Measurements from ENCODE around the gene PPP2R2C. TPM values are rescaled to one million over a fixed set of nuclear protein-coding genes. Genes with fewer than 3 reads are reported as not detected.
A peak's percentile ranks its signal among the peaks of the same experiment; 100 is the strongest.

The PPP2R2C gene
- 26.7 TPM for total RNA-seq (2021; ENCODE audit: unreplicated experiment)
- 33.7 TPM for polyA plus RNA-seq (2012; ENCODE audit: insufficient read length)
- Bru-seq, nascent RNA = percentile 50 among the genes with signal in this experiment
- percentile 55 among the genes with signal in this experiment for BruChase-seq, experiment 1, labeled RNA remaining after a 2-hour chase
- percentile 57 among the genes with signal in this experiment for BruChase-seq, experiment 2, labeled RNA remaining after a 6-hour chase
- long read RNA-seq, transcript PPP2R2C-203 (9 exons, 1,807 nt) = major isoform, 5 of 14 reads
- long read RNA-seq, partial matches to known transcripts = 5 of 14 reads
- long read RNA-seq, other reads (novel, unspliced or antisense) = 2 of 14 reads

GRCh38 chr4:6472387-6473263 is at the start of gene PPP2R2C:
TSS of gene PPP2R2C (minus strand) at chr4:6472614. CDS start at chr4:6472229, 385 bp downstream.
- no peak for DNase-seq (ENCODE audit: low read depth, low spot score)
- H3K4me3 ChIP-seq (ENCODE audit: low read depth in 2 of 2, low read length in 2 of 2) = peak within 1 kb of the TSS; percentile 51 to 61
- no TSS peak for BruUV-seq (replicated peaks)
- no peaks in the 10 kb centered on the region for H3K27me3 ChIP-seq (ENCODE audit: control insufficient read depth, insufficient read depth, low read length)
- H3K4me1 ChIP-seq (ENCODE audit: control insufficient read depth, insufficient read depth, low read length) = peaks cover 4% of the 10 kb centered on the region
- peak; percentile 78 for ATAC-seq
- H3K27ac ChIP-seq (ENCODE audit: low read length) = peak within 1 kb of the TSS; percentile 69
- no peaks in the 10 kb centered on the region for H3K9me3 ChIP-seq (ENCODE audit: control insufficient read depth, insufficient read depth, low read depth, low read length)
- H3K36me3 ChIP-seq (ENCODE audit: control insufficient read depth, insufficient read depth, low read length) = no peaks in the 10 kb centered on the region
- intact Hi-C loops (cut with micrococcal nuclease; ENCODE audit: unreplicated experiment) (no loop called here), in situ Hi-C loops (cut with HindIII; ENCODE audit: low pct_unique_long_range_greater_than_20kb, low sequenced_read_pairs) (no loop called here)
- ChIA-PET CTCF (interaction anchor here (0.6 kb wide), 1 partner anchor 9 kb away, joined by 9 read pairs; no protein-coding TSS in a partner anchor), POLR2A (no interaction called here)
- TF ChIP-seq, protein P1, sequence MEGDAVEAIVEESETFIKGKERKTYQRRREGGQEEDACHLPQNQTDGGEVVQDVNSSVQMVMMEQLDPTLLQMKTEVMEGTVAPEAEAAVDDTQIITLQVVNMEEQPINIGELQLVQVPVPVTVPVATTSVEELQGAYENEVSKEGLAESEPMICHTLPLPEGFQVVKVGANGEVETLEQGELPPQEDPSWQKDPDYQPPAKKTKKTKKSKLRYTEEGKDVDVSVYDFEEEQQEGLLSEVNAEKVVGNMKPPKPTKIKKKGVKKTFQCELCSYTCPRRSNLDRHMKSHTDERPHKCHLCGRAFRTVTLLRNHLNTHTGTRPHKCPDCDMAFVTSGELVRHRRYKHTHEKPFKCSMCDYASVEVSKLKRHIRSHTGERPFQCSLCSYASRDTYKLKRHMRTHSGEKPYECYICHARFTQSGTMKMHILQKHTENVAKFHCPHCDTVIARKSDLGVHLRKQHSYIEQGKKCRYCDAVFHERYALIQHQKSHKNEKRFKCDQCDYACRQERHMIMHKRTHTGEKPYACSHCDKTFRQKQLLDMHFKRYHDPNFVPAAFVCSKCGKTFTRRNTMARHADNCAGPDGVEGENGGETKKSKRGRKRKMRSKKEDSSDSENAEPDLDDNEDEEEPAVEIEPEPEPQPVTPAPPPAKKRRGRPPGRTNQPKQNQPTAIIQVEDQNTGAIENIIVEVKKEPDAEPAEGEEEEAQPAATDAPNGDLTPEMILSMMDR (IDR thresholded peaks at IDR 0.05) = no peak
- TF ChIP-seq TCF7L2 (IDR thresholded peaks at IDR 0.05; ENCODE audit: low read depth, low read length) = no peak

GRCh38 chr4:6520978-6521377 is 48.6 kb upstream of the PPP2R2C start:
- H3K36me3 ChIP-seq (ENCODE audit: control insufficient read depth, insufficient read depth, low read length) = no peaks in the 10 kb centered on the region
- no peaks in the 10 kb centered on the region for H3K27me3 ChIP-seq (ENCODE audit: control insufficient read depth, insufficient read depth, low read length)
- H3K4me3 ChIP-seq (ENCODE audit: low read depth in 2 of 2, low read length in 2 of 2) = no peak overlapping the region
- DNase-seq (ENCODE audit: low read depth, low spot score) (no peak), ATAC-seq (no peak)
- CTCF ChIA-PET = no interaction called here
- H3K27ac ChIP-seq (ENCODE audit: low read length) = no peak overlapping the region
- H3K4me1 ChIP-seq (ENCODE audit: control insufficient read depth, insufficient read depth, low read length) = no peaks in the 10 kb centered on the region
- H3K9me3 ChIP-seq (ENCODE audit: control insufficient read depth, insufficient read depth, low read depth, low read length) = no peaks in the 10 kb centered on the region
- POLR2A ChIA-PET = no interaction called here
- no TSS peak for BruUV-seq (replicated peaks)
- TF ChIP-seq REST (IDR thresholded peaks at IDR 0.05; ENCODE audit: insufficient read depth in 1 of 2, low read depth in 2 of 2, low read length in 1 of 2) = no peak
- no peak for TF ChIP-seq POLR2AphosphoS5 (IDR thresholded peaks at IDR 0.05; ENCODE audit: low read depth, low read length)
- no peak for TF ChIP-seq SIN3A (IDR thresholded peaks at IDR 0.05; ENCODE audit: borderline replicate concordance, insufficient read depth, low read depth, low read length)
- TF ChIP-seq, protein P1 (IDR thresholded peaks at IDR 0.05) = no peak
- TF ChIP-seq TCF7L2 (IDR thresholded peaks at IDR 0.05; ENCODE audit: low read depth, low read length) = no peak
- in situ Hi-C loops (cut with HindIII; ENCODE audit: low pct_unique_long_range_greater_than_20kb, low sequenced_read_pairs) (no loop called here), intact Hi-C loops (cut with micrococcal nuclease; ENCODE audit: unreplicated experiment) (no loop called here)
